Psoas muscle (tissue), 8 donors: Measurements from ENCODE around the gene TUBB3. TPM values are rescaled to one million over a fixed set of nuclear protein-coding genes. Genes with fewer than 3 reads are reported as not detected.

Source experiments
- ATAC-seq, 4 donors: fragments of 200-7000 bp; cut with Tn5 transposase; one replicate each; pipeline ENCODE4 v1.9.1; 2020; ENCODE audit warnings: moderate library complexity in 3 of 4, mild to moderate bottlenecking in 2 of 4
- DNase-seq, 2 donors: peaks; one replicate each; pipeline ENCODE4 v3.0.0-alpha.2; 2020
- H3K27ac ChIP-seq: fragments of 200-600 bp; one replicate; pipeline ENCODE4 v1.8.0; 2022
- H3K27me3 ChIP-seq, 3 donors: fragments of 200-600 bp in 1 of 3; one replicate each; pipeline versions ENCODE4 v1.6.1 to v1.8.0; 2013 to 2022; ENCODE audit warnings: low read length in 2 of 3, mild to moderate bottlenecking in 2 of 3, moderate library complexity in 1 of 3; ENCODE audit not compliant: insufficient read depth in 3 of 3
- H3K36me3 ChIP-seq, 2 donors: fragments of 200-600 bp in 1 of 2; one replicate each; pipeline versions ENCODE4 v1.6.1 to v1.8.0; 2013 to 2022; ENCODE audit warnings: low read depth in 1 of 2, mild to moderate bottlenecking in 1 of 2, moderate library complexity in 1 of 2; ENCODE audit not compliant: insufficient read depth in 1 of 2
- H3K4me1 ChIP-seq: fragments of 200-600 bp; one replicate; pipeline ENCODE4 v1.8.0; 2022
- H3K4me3 ChIP-seq: fragments of 200-600 bp; one replicate; pipeline ENCODE4 v1.8.0; 2022; ENCODE audit warnings: mild to moderate bottlenecking
- H3K9me3 ChIP-seq: fragments of 200-600 bp; one replicate; pipeline ENCODE4 v1.8.0; 2022
- WGBS, 3 donors: extraction: QIAGEN DNeasy Blood & Tissue Kit; methylation state at CpG; one replicate each; pipeline versions ENCODE4 v1.1.6 to v1.1.7; 2013; 5-methylcytosine and 5-hydroxymethylcytosine counted together
- intact Hi-C, 2 donors: fragments of 100-400 bp; cut with DNase I; formaldehyde crosslinking; loops; one replicate each; pipeline versions ENCODE4 v1.11.0 to v1.14.2; 2022
- polyA plus RNA-seq, 3 donors: library from polyadenylated mRNA; stranded (reverse); fragments of 200-250 nt; gene quantifications; one replicate each; pipeline ENCODE4 v1.2.3, GENCODE V29; 2013
- total RNA-seq, 4 donors: library from RNA; stranded (reverse); fragmentation: NEBNext Ultra II Directional in 2 of 4; extraction: Animal tissue kit (Norgen Biotek cat#: 25700) in 2 of 4; gene quantifications; one replicate each; pipeline versions ENCODE4 v1.2.1 to v1.2.4, GENCODE V29; 2021 to 2023
- TF ChIP-seq, protein P1 (sequence below): fragments of 200-600 bp; IDR thresholded peaks from one replicate; pipeline ENCODE4 v1.8.0; 2022; ENCODE audit warnings: antibody characterized with exemption
- donor health status: healthy with polysubstance abuse.
- donor health status: DM: no; HTN: no; CAD: no; lungs with moderate emphysema.
- donor health status: Bipolar disorder and iron deficiency.
- donor health status: healthy.
- donor health status: DM: yes; HTN: yes; CAD: no.
- donor health status: DM: no; HTN: no; CAD: no.
- donor health status: DM: no; HTN: no; CAD: no.
- donor health status: DM: yes; HTN: yes; CAD: no.

The TUBB3 gene
- total and polyA plus RNA-seq, 7 donors = 0.17 to 2.4 (median 0.47) TPM; not detected in 2

DNA sequence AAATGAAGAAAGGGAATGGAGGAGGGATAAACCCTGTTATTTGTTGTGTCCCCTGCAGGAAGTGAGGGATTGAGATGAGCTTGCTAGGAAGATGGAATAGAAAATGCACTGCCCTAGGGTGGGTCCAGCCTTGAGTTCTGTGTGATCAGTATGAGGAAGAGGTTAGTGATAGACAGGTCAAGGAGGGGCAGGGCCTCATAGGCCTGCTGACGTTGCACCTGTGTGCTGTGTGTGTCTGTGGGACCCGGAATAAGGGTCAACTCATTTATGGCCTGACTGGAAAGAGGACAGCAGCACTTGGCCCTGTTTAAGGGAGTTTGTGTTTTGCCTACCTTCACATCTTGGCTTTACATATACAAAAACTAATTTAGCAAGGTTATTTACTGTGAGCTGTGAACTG lies 51.7 kb downstream of the TUBB3 start:
- 82 to 93% (median 86%) methylated on average over 2 of the region's 2 CpGs for WGBS, 3 donors
- intact Hi-C loops = no loop called here

DNA sequence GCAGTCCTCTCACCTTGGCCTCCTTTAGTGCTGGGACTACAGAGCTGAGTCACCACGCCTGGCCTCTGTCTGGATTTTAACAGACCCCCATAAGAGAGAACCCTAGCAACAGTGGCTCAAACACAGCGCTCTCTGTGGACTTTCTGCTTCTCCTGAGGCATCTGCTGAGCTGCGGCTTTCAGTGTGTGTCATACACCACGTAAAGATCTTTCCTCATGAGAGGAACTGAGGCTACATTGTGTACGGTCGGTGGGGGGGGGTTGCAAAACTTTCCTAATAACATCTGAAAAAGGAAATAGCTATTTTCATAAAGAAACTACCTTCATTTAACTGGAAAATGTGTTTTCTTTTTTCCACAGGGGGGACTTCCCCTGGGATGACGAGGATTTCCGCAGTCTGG lies 58.3 kb downstream of the TUBB3 start:
- intact Hi-C loops = no loop called here
- ATAC-seq (no peak), DNase-seq (no peak)
- Histone ChIP-seq H3K4me3 (no peak overlapping the region), H3K4me1 (peaks cover 20% of the 10 kb centered on the region), H3K36me3 (peaks cover 17 to 90% of the 10 kb centered on the region in 2 donors), H3K27ac (peak overlapping the region; percentile 76), H3K9me3 (no peaks in the 10 kb centered on the region), H3K27me3 (no peaks in the 10 kb centered on the region)
- TF ChIP-seq, protein P1, sequence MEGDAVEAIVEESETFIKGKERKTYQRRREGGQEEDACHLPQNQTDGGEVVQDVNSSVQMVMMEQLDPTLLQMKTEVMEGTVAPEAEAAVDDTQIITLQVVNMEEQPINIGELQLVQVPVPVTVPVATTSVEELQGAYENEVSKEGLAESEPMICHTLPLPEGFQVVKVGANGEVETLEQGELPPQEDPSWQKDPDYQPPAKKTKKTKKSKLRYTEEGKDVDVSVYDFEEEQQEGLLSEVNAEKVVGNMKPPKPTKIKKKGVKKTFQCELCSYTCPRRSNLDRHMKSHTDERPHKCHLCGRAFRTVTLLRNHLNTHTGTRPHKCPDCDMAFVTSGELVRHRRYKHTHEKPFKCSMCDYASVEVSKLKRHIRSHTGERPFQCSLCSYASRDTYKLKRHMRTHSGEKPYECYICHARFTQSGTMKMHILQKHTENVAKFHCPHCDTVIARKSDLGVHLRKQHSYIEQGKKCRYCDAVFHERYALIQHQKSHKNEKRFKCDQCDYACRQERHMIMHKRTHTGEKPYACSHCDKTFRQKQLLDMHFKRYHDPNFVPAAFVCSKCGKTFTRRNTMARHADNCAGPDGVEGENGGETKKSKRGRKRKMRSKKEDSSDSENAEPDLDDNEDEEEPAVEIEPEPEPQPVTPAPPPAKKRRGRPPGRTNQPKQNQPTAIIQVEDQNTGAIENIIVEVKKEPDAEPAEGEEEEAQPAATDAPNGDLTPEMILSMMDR = no peak
- 90 to 93% (median 91%) methylated on average over 8 of the region's 8 CpGs for WGBS, 3 donors

More for the DNA sequence above, 51.7 kb downstream of the TUBB3 start:
- no peaks in the 10 kb centered on the region for H3K27me3 ChIP-seq
- H3K9me3 ChIP-seq = no peaks in the 10 kb centered on the region
- TF ChIP-seq, protein P1 = no peak
- H3K36me3 ChIP-seq = peaks cover 2 to 36% of the 10 kb centered on the region in 2 donors
- DNase-seq (no peak), ATAC-seq (no peak)
- no peak overlapping the region for H3K27ac ChIP-seq
- peaks cover 32% of the 10 kb centered on the region for H3K4me1 ChIP-seq
- no peak overlapping the region for H3K4me3 ChIP-seq

DNA sequence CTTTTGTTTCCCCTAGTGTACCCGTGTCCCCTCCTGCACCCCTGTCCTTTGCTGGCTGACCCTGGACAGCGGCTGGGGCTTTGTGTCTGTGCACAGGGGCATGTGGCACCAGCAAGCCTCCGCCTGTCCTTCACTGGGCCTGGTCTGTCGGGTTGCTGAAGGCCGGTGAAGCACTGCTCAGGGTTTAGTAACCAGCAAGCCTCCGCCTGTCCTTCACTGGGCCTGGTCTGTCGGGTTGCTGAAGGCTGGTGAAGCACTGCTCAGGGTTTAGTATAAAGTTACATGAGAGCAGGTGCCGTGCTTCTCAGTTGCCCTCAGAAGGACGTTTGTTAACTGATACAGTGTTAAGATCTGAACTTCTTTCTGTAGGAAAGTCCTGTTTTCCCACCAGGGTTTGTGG lies 59.2 kb downstream of the TUBB3 start:
- TF ChIP-seq, protein P1 = no peak
- ATAC-seq = peak; percentile 77 to 93 (median 86)
- Histone ChIP-seq H3K4me1 (peaks cover 20% of the 10 kb centered on the region), H3K27me3 (no peaks in the 10 kb centered on the region), H3K36me3 (peaks cover 17 to 96% of the 10 kb centered on the region in 2 donors), H3K4me3 (no peak overlapping the region), H3K27ac (peak overlapping the region; percentile 76), H3K9me3 (no peaks in the 10 kb centered on the region)
- intact Hi-C loops = no loop called here
- WGBS, 3 donors = 33 to 65% (median 47%) methylated on average over 9 of the region's 9 CpGs
- DNase-seq = peak in 1 of 2 donors; percentile 59

DNA sequence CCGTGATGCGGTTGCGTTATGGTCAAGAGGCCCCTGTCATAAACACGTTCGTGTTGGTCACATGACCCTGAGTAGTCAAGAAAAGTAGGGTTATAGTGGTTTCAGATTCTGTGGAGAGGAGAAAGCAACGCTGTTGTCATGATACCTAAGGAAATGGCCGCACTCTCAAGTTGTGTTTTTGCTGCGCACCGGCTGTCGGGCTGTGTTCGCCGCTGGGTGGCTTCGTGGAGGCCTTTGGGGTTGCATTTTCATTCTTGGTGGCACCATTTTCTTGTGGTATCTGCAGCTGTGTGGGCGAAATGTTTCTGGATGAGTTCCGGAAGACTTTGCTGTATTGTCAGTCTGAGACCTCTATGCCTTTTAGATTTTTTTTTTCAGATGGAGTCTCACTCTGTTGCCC lies 60.4 kb downstream of the TUBB3 start:
- WGBS, 3 donors = 89 to 92% (median 91%) methylated on average over 15 of the region's 15 CpGs
- H3K9me3 ChIP-seq = no peaks in the 10 kb centered on the region
- no peak overlapping the region for H3K27ac ChIP-seq
- peak in 1 of 2 donors; percentile 16 for DNase-seq
- TF ChIP-seq, protein P1 = no peak
- intact Hi-C loops = no loop called here
- H3K4me1 ChIP-seq = peaks cover 20% of the 10 kb centered on the region
- H3K36me3 ChIP-seq = peaks cover 17 to 92% of the 10 kb centered on the region in 2 donors
- no peaks in the 10 kb centered on the region for H3K27me3 ChIP-seq
- no peak overlapping the region for H3K4me3 ChIP-seq
- no peak for ATAC-seq

DNA sequence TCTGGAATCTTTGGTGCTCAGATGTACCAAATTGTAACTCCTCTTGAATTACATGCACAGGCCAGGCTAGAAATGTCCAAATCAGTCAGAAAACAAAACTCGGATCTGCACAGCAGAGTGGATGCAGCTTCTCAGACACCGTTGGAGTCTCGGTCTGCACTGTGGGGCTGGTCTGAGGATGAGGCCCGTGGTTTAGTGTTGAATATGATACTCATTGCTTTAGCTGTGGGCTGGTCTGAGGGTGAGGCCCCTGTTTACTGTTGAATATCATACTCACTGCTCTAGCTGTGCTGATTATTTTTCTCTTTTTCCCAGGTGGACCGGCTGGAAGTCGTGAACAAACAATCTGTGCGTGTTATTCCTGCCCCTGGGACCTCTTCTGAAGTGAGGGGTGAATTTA lies 61.1 kb downstream of the TUBB3 start:
- H3K27ac ChIP-seq = no peak overlapping the region
- H3K9me3 ChIP-seq = no peaks in the 10 kb centered on the region
- peaks cover 20 to 92% of the 10 kb centered on the region in 2 donors for H3K36me3 ChIP-seq
- peaks cover 20% of the 10 kb centered on the region for H3K4me1 ChIP-seq
- ATAC-seq = no peak
- WGBS, 3 donors = 86 to 90% (median 87%) methylated on average over 7 of the region's 7 CpGs
- H3K4me3 ChIP-seq = no peak overlapping the region
- intact Hi-C loops = no loop called here
- DNase-seq = no peak
- TF ChIP-seq, protein P1 = no peak
- no peaks in the 10 kb centered on the region for H3K27me3 ChIP-seq
